NCI-H2171 (cell line): ENCODE measurements around the gene SLC35G2.
A peak's percentile ranks its signal among the peaks of the same experiment; 100 is the strongest.
"Not testable (repeated sequence)": the region's sequence is repeated elsewhere in the genome, so short reads cannot be mapped to it uniquely, and the experiment has no call there.

Source experiments
- DNase-seq: peaks from one replicate; lab custom pipeline; 2025; lab: John Stamatoyannopoulos, UW

The SLC35G2 gene

GRCh38 chr3:136835089-136835812 is 16.3 kb downstream of the SLC35G2 start:
- no peak for DNase-seq

- no peak for DNase-seq
These were observed 17.0 kb downstream of the SLC35G2 start for GRCh38 chr3:136835813-136836510.

DNA sequence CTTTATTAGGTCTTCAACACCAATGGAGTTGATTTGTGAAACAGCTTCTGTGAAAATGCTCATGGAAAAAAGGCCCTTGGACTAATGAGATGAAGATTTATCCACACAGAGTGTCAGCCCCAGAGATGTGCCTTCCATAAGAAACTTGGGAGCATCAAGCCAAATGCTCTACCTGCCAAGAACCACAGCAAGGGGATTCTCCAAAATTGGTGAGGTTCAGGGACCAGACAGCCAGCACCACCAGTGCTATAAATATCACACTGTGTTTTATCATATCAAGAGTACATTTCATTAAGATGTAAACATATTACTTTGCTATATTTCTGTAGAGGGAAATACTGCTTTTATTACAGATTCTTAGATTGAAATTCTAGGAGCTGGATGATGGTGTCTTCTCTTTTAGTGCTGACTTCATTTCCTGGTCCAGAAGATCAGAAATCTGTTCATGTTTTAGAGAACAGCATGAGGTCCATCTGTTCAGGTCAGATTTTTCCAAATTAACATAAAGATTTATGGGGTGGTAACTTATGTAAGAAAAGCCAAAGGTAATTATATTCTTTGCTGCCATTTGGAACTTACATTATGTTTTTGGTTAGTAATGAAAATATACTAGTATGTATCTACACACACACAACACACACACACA is 17.7 kb downstream of the SLC35G2 start:
- peak; percentile 62 for DNase-seq

- no peak for DNase-seq
These were observed 20.0 kb downstream of the SLC35G2 start for GRCh38 chr3:136838641-136839555.

DNA sequence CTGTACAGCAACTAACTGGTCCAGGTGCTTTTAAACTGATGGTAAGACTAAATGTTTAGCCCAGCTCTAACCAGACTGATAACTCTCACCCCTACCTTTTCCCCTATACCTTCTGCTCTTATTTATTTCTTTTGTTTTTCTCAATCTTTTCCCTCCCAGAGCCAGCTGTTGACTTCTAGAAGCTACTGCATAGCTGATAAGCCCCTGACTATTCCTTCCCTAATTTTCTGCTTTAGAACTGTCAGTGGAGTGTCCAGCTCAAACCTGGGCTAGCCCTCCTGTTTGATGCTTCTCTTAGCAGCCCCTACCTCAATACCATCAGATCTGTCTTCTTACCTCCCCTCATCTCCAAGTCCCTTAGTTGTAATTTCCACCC is 20.6 kb downstream of the SLC35G2 start:
- no peak for DNase-seq

DNA sequence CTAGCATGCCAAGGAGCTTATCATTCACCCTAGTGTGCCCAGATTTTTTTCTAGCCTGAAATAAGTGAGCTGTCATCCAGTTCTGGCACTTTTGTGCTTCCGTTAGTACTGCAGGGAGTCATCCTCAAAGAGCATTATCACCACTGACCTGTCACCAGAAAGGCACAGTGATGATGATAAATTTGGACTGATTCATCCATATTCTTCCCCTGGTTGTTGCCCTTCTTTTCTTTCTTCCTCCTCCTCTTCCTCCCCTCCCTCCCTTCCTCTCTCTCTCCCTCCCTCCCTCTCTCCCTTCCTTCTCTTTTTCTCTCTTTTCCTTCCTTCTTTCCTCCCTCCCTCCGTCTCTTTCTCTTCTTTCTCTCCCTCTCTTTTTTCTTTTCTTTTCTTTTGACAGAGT is 21.3 kb downstream of the SLC35G2 start:
- DNase-seq = no peak

- DNase-seq = no peak
These were observed 23.4 kb downstream of the SLC35G2 start for GRCh38 chr3:136842294-136842693.

- DNase-seq = no peak
These were observed 25.8 kb downstream of the SLC35G2 start for GRCh38 chr3:136844724-136845123.

- no peak for DNase-seq
These were observed 33.3 kb downstream of the SLC35G2 start for GRCh38 chr3:136852180-136852579.

DNA sequence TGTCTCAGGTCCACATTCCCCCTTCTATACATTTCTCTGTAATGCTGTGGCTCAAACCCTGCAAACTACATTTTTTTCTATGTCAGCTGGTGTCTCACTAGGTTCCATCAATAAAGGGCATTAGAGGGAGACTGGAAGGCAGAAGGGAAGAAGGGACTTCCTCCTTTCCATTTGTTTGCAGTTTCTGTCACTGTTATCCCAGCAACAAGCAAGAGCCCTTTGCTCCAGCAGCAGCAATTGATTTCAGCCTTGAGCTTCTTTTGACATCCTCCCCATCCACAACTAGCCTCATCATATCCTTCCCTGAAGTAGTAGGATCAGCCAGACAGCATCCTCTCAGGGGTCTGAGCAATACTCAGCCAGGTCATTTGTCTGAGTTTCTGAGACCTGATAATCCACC is 37.7 kb downstream of the SLC35G2 start:
- no peak for DNase-seq

DNA sequence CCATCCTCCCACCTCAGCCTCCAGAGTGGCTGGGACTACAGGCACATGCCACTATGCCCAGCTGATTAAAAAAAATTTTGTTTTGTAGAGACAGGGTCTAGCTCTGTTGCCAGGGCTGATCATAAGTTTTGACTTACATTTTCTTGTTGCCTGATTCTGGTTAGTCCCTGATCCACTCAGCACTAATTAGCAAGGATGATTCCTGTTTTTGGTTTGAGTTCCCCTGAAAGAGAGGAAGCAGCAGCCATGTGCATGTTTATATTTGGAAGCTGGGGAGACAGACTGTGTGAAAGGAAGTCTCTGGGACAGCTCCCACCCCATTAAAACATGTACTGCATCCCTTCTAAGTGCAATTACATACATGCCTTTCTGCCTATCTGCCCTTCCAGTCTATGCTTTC is 39.5 kb downstream of the SLC35G2 start:
- DNase-seq = no peak

GRCh38 chr3:136860541-136860940 is 41.6 kb downstream of the SLC35G2 start:
- no peak for DNase-seq

DNA sequence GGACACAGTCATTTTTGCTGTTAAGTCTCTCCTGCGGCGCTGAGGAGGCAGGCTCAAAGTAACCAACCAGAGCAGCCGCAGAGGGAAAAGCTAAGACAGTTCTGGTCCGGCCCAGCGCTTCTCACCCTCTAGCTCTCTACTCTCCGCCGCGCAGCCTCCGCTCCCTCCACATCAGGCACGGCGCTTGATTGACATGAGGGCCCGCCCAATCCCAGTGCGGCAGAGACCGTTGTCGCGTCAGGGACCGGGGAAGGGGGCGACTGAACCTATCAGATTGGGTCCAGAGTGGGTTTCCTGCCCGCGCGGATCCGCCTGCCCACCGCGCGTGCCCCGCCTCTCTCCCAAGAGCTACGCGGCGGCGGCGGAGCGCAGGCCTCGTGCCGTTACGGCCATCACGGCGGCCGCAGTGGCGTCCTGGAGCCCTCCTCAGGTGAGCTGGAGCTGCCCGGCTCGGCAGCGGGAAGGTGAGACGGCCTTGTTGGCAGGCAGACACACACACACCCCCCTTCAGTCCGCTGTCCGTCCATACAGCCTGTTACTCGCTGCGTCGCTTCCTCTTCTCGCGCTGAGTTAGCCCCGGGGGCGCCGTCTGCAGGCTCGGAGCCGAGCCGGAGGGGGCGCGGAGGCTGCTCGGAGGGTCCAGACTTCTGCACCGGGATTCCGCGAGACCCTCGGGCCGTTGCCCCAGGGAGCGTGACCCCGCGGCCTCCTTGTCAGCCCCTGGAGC is 43.1 kb downstream of the SLC35G2 start, which contains the start of gene NCK1:
Gene NCK1 (plus strand): TSS at position 319 of the 727 bp plus-strand sequence. CDS start 65,794 bp downstream, outside the sequence.
- peak; percentile 96 for DNase-seq

DNA sequence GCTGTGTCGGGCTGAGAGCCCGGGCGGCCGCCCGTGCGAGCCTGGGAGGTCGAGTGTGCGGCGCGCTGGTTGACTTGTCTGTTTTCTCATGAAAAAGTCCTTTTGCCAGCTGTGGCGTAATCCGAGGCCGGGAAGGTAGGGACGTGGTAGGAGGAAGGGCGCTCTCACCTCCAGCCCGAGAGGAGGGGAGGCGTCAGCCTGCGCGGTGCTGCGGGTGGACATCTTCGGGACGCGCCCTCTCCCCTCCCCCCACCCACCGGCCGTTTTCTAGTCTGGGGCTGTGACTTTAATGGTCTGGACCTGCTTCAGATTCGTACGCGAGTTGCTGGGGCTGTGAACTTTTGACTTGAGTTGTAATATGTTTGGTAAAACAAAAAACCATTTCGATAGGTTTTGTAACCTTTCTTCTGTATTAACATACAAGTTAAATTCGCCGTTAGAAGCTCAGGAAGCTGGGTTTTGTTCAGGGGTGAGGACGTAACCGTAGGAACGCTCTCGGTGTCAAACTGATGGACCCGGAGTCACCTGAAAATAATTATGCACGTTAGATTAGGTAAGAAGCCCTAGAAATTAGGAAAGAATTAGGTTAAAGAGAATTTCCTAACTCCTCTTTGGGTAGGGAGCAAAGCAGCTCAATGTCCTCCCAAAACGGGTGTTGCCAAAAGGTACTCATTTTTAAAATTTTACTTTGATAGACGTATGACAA is 43.8 kb downstream of the SLC35G2 start:
- peak; percentile 53 for DNase-seq

DNA sequence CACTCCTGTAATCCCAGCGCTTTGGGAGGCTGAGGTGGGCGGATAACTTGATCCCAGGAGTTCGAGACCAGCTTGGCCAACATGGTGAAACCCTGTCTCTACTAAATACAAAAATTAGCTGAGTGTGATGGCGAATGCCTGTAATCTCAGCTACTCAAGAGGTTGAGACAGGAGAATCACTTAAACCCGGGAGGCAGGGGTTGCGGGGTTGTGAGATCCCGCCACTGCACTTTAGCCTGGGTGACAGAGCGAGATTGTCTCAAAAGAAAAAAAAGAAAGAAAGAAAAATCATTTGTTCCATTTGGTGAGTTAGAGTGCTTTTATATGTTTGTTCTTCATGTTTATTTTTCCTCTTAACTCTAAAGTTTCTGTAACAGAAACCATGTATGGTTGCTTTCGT is 50.4 kb downstream of the SLC35G2 start:
- no peak for DNase-seq

GRCh38 chr3:136872258-136872657 is 53.3 kb downstream of the SLC35G2 start:
- not testable (repeated sequence) for DNase-seq

- not testable (repeated sequence) for DNase-seq
These were observed 60.6 kb downstream of the SLC35G2 start for GRCh38 chr3:136879510-136879909.

- DNase-seq = no peak
These were observed 63.6 kb downstream of the SLC35G2 start for GRCh38 chr3:136882571-136882970.

DNA sequence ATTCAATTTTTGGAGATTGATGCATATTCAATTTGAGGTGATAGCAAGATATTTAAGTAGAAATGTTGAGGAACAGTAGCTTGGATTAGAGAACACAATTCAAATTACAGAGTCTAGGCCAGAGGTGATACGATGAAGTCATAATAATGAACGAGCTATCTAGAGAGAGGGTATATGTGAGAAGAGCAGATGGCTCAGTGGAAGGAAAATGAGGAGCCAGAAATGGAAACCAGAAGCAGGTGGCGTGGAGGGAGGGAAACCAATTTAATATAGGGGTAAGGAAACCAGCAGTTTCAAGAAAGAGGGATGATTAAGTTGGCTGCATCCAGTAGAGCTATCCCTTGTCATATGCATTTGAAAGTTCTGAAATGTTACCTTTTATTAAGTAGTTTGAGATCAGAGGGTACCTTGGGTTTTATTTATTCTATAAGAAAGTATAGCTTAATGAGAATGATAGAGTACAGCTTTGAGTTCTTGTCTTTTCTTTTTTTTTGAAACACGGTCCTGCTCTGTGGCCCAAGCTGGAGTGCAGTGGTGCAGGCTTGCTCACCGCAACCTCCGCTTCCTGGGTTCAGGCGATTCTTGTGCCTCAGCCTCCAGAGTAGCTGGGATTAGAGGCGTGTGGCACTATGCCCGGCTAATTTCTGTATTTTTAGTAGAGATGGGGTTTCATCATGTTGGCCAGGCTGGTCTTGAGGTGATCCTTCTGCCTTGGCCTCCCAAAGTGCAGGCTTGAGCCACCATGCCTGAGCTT is 65.2 kb downstream of the SLC35G2 start:
- peak; percentile 84 for DNase-seq
